Lower leg skin (tissue), 4 donors: ENCODE data around the gene DUOXA1. TPM values are rescaled to one million over a fixed set of nuclear protein-coding genes. Genes with fewer than 3 reads are reported as not detected.
"Not testable (repeated sequence)": the region's sequence is repeated elsewhere in the genome, so short reads cannot be mapped to it uniquely, and the experiment has no call there.

Source experiments
- DNase-seq, 2 donors: peaks; one replicate each; pipeline ENCODE4 v3.0.0-alpha.2; 2019; ENCODE audit warnings: low spot score in 2 of 2
- H3K4me3 ChIP-seq: fragments of 200-600 bp; sonication (generic); 2 replicates; pipeline ENCODE4 v1.5.1; 2017; ENCODE audit warnings: mild to moderate bottlenecking, low read depth; ENCODE audit not compliant: poor library complexity, severe bottlenecking
- CTCF ChIP-seq, 3 donors: fragments of 450-650 bp; IDR thresholded peaks; one replicate each; pipeline ENCODE4 v1.5.1; 2016; ENCODE audit warnings: antibody characterized with exemption in 3 of 3, mild to moderate bottlenecking in 3 of 3, moderate library complexity in 2 of 3
- POLR2A ChIP-seq, 2 donors: fragments of 450-650 bp; IDR thresholded peaks; one replicate each; pipeline ENCODE4 v1.6.1; 2016 to 2017; ENCODE audit warnings: antibody characterized with exemption in 2 of 2, mild to moderate bottlenecking in 1 of 2, moderate library complexity in 1 of 2
- WGBS, 2 donors: methylation state at CpG; one replicate each; pipeline ENCODE4 v1.1.5; 2018; 5-methylcytosine and 5-hydroxymethylcytosine counted together
- intact Hi-C: fragments of 100-400 bp; cut with DNase I; formaldehyde crosslinking; loops from one replicate; pipeline ENCODE4 v1.15.0; 2023; ENCODE audit warnings: low total_unique reads
- total RNA-seq, 4 donors: library from RNA; depleted of rRNA; stranded (reverse); fragments of >200 nt; gene quantifications; one replicate each; pipeline ENCODE4 v1.1.0, GENCODE V29; 2016

DUOXA1 gene
- total RNA-seq, 4 donors from 2014 or later, result 58.1 to 112 (median 99.0) TPM

- intact Hi-C loops, result no loop called here
- TF ChIP-seq CTCF (IDR thresholded peaks at IDR 0.05), result no peak
- TF ChIP-seq POLR2A (IDR thresholded peaks at IDR 0.05), result no peak
- DNase-seq, result no peak
- 96 to 97% methylated on average over 6 of the region's 6 CpGs for WGBS, 2 donors
- no peak overlapping the region for H3K4me3 ChIP-seq
These were observed 10.1 kb upstream of the DUOXA1 start for GRCh38 chr15:45139770-45140169.

GRCh38 chr15:45138814-45139765, 9.4 kb upstream of the DUOXA1 start:
- intact Hi-C loops, result no loop called here
- no peak overlapping the region for H3K4me3 ChIP-seq
- TF ChIP-seq CTCF (IDR thresholded peaks at IDR 0.05), result no peak
- DNase-seq, result no peak
- 78 to 85% methylated on average over 12 of the region's 12 CpGs for WGBS, 2 donors

GRCh38 chr15:45137703-45138102, 8.0 kb upstream of the DUOXA1 start:
- no peak overlapping the region for H3K4me3 ChIP-seq
- intact Hi-C loops, result no loop called here
- WGBS, 2 donors, result 86 to 93% methylated on average over 8 of the region's 8 CpGs
- TF ChIP-seq CTCF (IDR thresholded peaks at IDR 0.05), result no peak
- no peak for TF ChIP-seq POLR2A (IDR thresholded peaks at IDR 0.05)
- DNase-seq, result no peak

DNA sequence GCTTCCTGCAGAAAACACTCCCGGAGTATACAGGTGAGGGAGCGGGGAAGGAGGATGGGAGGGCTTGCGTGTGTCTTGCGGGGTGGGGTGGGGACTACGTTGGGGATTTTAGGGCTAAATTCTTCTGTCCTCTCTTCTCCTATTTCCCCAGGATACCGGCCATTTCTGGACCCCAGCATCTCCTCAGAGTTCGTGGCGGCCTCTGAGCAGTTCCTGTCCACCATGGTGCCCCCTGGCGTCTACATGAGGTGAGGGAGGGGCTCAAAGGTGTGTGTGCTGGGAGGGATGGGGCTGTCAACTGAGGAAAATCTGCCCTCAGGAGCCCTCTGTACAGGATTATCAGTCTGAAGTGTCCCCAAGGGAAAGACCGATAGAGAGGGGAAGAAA, 6.7 kb upstream of the DUOXA1 start:
- intact Hi-C loops, result no loop called here
- H3K4me3 ChIP-seq, result no peak overlapping the region
- 59 to 61% methylated on average over 10 of the region's 10 CpGs for WGBS, 2 donors
- no peak for DNase-seq
- TF ChIP-seq POLR2A (IDR thresholded peaks at IDR 0.05), result no peak
- no peak for TF ChIP-seq CTCF (IDR thresholded peaks at IDR 0.05)

GRCh38 chr15:45135705-45136377, 6.2 kb upstream of the DUOXA1 start:
- 60 to 66% methylated on average over 8 to 9 of the region's 37 CpGs for WGBS, 2 donors

More at GRCh38 chr15:45135705-45136377, 6.2 kb upstream of the DUOXA1 start:
- intact Hi-C loops, DNase-seq, H3K4me3 ChIP-seq: not testable (repeated sequence)
